Brain microvascular endothelial cell (primary cell): ENCODE results near the gene UTS2B.
A peak's percentile ranks its signal among the peaks of the same experiment; 100 is the strongest.

ENCODE experiments used
- DNase-seq: peaks from one replicate; pipeline ENCODE4 v3.0.0-alpha.2; 2020
- H3K27ac ChIP-seq: fragments of 250-450 bp; sonication (Bioruptor Pico); 2 replicates; pipeline ENCODE4 v1.5.1; 2020; ENCODE audit warnings: mild to moderate bottlenecking, moderate library complexity
- H3K27me3 ChIP-seq: fragments of 250-450 bp; sonication (Bioruptor Pico); replicated peaks from 2 replicates; pipeline ENCODE4 v1.5.1; 2020; ENCODE audit warnings: mild to moderate bottlenecking
- H3K36me3 ChIP-seq: fragments of 250-450 bp; sonication (Bioruptor Pico); replicated peaks from 2 replicates; pipeline ENCODE4 v1.5.1; 2020; ENCODE audit warnings: mild to moderate bottlenecking
- H3K4me3 ChIP-seq: 2 replicates; pipeline ENCODE4 v1.5.1; 2011; ENCODE audit warnings: low read depth, mild to moderate bottlenecking, control low read depth, low read length, moderate library complexity
- CTCF ChIP-seq: IDR thresholded peaks from 2 replicates; pipeline ENCODE4 v1.5.1; 2011; ENCODE audit warnings: low read depth, mild to moderate bottlenecking, moderate library complexity, low read length, control low read depth, inconsistent platforms; ENCODE audit errors: missing control alignments
- in situ Hi-C: cut with HindIII; loops from 2 replicates; pipeline ENCODE4 v1.10.0; 2017; ENCODE audit warnings: low sequenced_read_pairs, low pct_ligation_motif_present

Gene UTS2B

GRCh38 chr3:191336833-191337232 is 6.5 kb upstream of the UTS2B start:
- TF ChIP-seq CTCF, result no peak
- H3K27ac ChIP-seq, result no peak overlapping the region
- in situ Hi-C loops, result no loop called here

GRCh38 chr3:191334346-191334893 is 4.1 kb upstream of the UTS2B start:
- in situ Hi-C loops, result no loop called here
- no peak for DNase-seq
- no peaks in the 10 kb centered on the region for H3K27me3 ChIP-seq
- no peak overlapping the region for H3K27ac ChIP-seq
- no peak overlapping the region for H3K4me3 ChIP-seq
- no peak for TF ChIP-seq CTCF
- no peaks in the 10 kb centered on the region for H3K36me3 ChIP-seq

More at GRCh38 chr3:191336833-191337232, 6.5 kb upstream of the UTS2B start:
- H3K4me3 ChIP-seq, result no peak overlapping the region
- DNase-seq, result no peak
- H3K27me3 ChIP-seq, result no peaks in the 10 kb centered on the region
- H3K36me3 ChIP-seq, result no peaks in the 10 kb centered on the region

- TF ChIP-seq CTCF, result no peak
- no peak overlapping the region for H3K27ac ChIP-seq
- H3K4me3 ChIP-seq, result no peak overlapping the region
- in situ Hi-C loops, result no loop called here
- DNase-seq, result no peak
- no peaks in the 10 kb centered on the region for H3K27me3 ChIP-seq
- no peaks in the 10 kb centered on the region for H3K36me3 ChIP-seq
Measured at GRCh38 chr3:191333298-191333880, 3.1 kb upstream of the UTS2B start.

- in situ Hi-C loops, result no loop called here
- Histone ChIP-seq H3K4me3 (peak overlapping the region; percentile 84), H3K36me3 (no peaks in the 10 kb centered on the region), H3K27ac (peak overlapping the region; percentile 84), H3K27me3 (no peaks in the 10 kb centered on the region)
- TF ChIP-seq CTCF, result no peak
- no peak for DNase-seq
Measured at GRCh38 chr3:191331388-191331787, 1.1 kb upstream of the UTS2B start.

GRCh38 chr3:191330530-191331048 is 263 bp upstream of the UTS2B start:
- peak; percentile 73 for DNase-seq
- in situ Hi-C loops, result no loop called here
- peak overlapping the region; percentile 84 for H3K4me3 ChIP-seq
- no peaks in the 10 kb centered on the region for H3K36me3 ChIP-seq
- peak overlapping the region; percentile 84 for H3K27ac ChIP-seq
- no peaks in the 10 kb centered on the region for H3K27me3 ChIP-seq
- no peak for TF ChIP-seq CTCF
